NCI-H2171 (cell line): ENCODE results near the gene NUB1.

Experiments used
- DNase-seq: peaks from one replicate; lab custom pipeline; 2025; lab: John Stamatoyannopoulos, UW

The NUB1 gene

DNA sequence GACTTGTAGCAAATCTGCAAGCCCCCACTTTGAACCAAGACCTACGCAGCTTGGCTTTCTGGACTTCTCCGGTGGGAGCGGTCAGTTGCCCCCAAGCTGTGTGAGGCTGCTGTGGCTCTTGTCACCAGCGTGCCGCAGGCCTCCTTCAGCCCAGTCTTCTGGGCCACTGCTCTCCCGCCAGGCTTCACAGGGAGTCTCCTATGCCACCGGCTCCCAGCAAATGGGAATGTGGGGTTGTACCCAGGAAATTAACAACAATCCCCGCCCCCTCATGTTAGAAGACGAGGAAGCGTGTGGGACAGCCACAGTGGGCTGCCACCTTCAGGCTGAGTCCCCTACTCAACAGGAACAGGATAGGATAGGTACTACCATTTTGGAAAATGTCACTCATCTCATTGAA, 64.0 kb downstream of the NUB1 start:
- DNase-seq: no peak

DNA sequence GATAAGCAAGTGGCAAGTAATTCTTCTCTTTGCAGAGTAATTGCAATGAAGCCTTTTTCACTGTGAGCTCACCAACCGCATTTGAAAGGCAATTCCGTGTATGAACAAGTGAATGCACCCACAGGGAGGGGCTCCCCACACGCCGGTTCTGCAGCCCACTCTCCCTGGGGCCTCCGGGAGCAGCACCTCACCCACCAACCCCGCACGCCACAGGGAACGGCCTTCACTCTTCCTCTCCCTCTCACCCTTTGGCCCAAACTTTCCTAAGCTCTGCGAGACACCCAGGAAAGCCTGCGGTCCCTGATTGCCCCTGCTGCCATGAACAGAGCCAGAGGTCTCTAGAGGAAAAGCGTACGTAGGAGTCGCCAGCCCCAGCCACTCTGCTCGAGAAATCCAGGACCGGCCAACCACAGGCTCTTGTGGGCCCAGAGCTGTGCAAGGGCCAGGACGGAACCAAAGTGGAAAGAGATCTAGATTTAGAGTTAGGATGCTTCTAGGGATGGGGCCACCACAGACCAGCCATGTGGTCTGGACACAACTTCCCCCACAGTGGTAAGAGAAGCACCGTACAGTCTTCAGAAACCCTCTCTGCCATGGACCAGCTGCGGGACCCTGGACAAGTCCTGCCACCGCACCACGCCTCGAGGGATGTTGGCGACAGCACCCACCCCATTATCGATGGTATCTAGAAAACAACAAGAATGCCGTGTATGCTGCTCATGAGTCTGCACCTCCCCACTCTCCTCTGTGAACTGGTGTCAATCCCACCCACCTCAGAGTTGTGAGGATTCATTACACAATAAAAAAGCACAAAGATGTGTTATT, 64.7 kb downstream of the NUB1 start:
- DNase-seq: no peak

DNA sequence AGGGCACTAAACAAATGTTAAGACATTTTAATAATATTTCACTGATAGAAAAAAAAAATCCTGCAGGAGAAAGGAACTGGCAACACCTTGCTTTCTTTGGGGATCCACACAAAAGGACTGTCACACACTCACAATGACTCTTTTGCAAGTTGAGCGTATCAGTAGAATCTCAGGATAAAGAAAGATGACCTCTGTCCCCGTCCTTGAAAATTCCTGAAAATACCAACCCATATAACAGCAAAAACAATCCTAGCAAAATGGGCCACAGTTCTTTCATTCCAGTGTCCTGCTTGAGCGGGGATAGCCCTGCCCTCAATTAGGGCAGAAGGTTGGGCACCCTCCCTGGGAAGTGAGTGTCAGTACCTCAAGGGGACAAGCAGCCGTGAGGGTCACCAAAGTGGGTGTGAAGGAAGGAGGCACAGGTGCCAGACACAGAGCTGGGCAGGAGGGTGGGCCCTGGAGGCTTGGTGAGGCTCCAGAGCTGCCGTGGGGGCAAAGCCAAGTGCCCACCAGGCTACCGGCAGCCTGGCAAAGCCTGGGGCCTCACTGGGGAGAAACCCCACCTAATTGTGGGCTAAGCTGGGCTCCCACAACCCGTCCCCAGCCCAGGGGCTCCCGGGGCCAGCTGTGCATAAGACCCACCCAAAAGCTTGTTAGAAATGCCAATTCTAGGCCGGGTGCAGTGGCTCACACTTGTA, 65.4 kb downstream of the NUB1 start:
- DNase-seq: no peak

DNA sequence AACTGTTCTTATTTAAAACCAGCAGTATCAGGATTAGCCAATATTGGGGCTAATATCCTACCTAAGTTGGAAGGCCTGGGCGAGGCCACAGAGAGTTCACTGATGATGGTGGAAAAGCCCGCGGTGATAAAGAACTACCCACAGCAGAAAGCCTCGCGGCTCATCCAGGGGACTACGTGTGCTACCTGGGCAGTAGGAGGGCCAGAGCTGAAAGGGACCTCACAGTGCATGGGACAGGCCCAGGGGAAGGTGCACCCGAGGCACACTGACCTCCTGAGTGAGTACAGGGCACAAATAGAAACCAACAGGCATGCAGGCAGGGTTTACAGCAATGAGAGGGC, 66.9 kb downstream of the NUB1 start:
- DNase-seq: no peak

DNA sequence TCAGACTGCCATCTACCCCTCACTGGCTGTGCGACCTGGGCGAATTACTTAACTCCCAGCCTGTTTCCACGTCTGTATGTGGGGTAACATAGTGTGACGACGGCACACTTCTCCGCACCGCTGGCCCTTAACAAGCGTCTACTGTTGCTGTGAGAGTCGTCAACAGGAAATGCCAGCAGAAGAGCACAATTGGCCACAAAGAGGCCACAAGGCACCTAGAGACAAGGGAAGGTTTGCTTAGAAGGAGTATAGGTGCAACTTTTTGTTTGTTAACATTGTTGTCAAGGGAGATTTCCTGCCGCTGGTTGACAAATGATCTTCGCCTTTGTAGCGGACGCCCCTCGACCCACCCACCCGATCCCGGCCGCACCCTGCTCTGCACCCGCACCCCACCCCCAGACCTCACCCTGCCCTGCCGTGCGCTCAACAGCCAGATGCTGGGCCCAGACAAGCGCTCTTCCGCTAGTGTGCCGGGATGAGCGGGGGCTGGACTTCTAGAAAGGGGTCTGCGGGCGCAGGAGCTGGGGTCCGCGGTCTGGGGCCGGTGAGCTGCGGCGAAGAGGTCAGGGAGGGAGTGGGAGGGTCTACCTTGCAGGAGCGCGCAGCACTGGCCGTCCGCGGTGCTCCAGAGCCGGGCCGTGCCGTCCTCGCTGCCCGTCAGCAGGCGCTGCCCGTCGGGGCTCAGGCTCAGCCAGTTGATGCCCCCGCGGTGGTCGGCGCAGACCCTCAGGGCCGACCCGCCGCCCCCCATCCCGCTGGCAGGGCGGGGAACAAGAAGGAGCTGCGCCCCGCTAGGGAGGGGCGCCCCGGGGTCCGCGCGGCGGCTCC, 67.4 kb downstream of the NUB1 start:
- DNase-seq: no peak

DNA sequence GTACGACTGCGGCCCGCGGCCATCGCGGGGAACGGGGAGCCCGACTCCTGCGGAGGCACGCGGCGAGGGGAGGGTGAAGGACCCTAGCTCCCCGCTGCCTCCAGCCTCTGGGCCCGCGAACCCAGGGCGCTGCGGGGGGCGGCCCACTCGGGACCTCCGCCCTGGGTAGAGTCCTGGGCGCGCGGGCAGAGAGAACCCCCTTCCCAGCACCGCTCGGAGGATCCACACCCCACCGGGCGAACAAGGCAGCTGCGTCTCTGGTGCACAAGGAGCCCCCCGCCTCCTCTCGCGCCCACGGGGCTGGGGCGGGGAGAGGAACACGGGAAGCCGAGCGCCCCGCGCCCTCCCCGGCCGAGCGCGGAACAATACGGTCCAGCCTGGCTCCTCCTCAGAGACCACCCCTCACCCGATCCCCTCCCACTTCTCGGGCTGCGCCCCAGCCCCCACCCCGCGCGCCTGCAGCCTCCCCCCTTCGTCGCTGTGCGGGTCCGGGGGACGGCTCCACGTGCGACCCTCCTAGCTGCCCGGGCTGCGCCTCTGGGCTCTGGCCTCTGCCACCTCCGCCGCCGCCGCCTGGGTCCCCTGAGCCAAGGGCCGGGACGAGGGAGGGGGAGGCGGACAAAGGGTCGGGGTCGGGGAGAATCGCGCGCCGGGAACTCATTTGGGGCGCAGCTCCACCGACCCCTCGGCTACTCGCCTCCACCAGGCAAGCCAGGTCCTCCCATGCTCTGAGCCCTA, 68.2 kb downstream of the NUB1 start, which contains the start of gene WDR86:
TSS of gene WDR86 (minus strand) at position 372 of the 738 bp plus-strand sequence. CDS start 449 bp downstream, outside the sequence.
- no peak for DNase-seq

DNA sequence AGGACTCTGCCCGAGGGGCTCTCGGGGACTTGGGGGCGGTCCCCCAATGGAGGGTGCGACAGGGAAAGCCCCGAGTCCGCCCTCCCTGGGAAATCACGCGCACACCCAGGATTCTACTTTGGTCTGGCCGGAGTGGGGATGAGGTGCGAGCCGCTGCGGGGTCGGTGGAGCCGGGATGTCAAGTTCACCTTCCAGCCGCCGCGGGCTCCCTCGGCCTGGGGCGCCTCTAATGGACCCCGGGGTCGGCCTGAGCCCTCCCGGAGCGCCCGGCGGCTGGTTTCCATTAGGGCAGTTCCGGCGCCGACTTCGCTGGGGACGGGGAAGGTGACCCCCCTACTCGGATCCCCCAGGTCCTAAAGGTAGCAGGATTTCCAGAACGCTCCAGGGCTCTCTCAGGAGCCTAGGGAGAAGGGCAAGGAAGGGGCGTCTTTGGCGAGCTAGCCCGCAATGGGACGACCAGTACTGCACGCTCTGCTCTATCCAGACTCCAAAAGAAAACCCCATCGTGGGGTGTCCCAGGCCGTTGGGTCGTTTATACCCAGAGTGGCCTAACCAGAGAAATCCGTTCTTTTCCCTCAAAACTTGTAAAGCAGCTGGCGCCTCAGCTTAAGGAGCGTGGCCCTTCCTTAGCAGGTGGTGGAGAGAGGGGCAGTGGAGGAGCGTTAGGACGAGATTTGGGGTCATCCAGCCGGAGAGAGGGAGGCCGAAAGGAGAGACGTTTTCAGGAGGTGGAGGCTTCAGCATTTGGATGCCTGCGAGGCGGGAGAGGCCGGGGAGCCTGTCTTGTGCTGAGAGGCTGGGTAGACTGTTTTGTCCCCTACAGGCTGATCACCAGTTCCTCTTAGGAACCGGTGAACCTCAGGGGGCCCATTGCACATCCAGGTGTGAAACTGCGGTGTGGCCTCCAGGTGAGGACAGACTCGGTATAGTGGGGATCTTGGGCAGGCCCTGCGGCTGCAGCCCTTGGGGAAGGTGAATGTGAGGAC, 69.1 kb downstream of the NUB1 start:
- DNase-seq: no peak

DNA sequence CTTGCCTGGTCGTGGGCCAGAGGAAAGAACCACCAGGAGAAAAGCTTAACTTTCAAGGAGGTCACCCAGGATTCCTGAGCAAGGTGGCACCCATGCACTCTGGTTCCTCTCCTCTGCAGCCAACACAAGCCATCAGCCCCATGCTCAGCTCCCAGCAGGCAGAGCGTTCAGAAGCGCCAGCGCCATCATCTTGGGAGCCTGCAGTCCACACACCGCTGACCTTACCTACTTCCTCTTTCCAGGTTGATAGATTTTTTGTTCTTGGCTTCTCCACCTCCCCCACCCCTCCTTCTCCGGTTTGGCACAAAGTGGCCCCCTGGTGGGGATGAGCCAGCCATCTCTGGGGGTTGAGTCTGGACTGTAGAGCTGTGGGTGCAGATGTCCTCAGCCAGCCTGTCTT, 69.9 kb downstream of the NUB1 start:
- no peak for DNase-seq

DNA sequence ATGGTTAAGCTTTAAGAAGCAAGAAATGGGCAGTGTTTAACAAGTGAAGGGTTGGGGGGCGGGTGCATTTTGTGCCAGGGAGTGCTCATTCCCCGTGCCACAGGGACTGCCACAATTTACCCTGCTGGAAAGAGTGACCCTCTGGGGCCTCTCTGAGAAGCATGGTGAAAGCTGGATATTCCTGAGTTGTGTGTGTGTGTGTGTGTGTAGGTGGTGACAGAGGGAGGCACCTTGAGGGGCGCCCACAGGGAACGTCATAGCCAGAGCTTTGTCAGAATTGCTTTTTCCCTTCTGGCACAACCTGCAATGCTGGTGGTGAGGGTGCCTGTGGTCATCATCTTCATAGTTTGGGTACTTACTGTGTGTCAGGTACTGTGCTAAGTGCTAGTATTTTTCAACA, 70.7 kb downstream of the NUB1 start:
- no peak for DNase-seq

DNA sequence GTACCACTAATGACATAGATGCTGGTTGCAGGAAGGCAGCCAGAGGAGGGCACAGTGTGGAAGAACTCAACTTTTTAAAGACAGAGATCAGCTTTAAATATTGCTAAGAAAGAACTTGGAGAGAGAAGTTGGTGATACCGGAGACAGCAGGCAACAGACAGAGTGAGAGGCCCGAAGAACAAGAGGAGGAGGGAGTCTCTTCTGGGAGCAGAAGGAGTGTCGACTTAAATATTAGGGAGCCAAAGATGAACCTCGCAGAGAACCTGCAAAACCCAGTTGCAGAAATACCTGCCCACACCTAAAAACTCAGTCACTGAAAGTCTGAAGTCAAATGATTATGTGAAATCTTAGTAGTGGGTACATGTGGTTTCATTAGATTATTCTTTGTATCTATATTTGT, 71.6 kb downstream of the NUB1 start:
- no peak for DNase-seq

DNA sequence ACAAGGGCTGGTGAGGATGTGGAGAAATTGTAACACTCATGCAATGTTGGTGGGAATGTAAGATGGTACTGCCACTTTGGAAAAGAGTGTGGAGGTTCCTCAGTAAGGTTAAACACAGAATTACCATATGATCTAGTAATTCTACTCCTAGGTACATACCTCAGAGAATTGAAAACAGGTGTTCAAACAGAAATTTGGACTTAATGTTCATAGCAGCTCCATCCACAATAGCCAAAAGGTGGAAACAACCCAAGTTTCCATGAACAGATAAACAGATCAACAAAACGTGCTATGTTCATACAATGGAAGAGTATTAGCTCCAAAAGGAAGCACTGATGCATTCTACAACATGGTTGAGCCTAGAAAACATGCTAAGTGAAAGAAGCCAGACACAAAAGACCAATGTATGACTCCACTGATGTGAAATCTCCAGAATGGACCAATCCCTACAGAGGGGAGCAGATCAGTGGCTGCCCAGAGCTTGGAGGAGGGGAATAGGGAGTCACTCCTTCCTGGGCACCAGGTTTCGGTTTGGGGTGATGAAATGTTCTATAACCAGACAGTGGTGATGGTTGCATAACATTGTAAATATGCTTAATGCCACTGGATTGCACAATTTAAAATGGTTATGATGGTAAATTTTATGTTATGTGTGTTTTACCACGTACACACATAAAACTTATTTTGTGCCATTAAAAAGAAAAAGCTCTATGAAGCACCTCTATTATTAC, 73.9 kb downstream of the NUB1 start:
- no peak for DNase-seq

DNA sequence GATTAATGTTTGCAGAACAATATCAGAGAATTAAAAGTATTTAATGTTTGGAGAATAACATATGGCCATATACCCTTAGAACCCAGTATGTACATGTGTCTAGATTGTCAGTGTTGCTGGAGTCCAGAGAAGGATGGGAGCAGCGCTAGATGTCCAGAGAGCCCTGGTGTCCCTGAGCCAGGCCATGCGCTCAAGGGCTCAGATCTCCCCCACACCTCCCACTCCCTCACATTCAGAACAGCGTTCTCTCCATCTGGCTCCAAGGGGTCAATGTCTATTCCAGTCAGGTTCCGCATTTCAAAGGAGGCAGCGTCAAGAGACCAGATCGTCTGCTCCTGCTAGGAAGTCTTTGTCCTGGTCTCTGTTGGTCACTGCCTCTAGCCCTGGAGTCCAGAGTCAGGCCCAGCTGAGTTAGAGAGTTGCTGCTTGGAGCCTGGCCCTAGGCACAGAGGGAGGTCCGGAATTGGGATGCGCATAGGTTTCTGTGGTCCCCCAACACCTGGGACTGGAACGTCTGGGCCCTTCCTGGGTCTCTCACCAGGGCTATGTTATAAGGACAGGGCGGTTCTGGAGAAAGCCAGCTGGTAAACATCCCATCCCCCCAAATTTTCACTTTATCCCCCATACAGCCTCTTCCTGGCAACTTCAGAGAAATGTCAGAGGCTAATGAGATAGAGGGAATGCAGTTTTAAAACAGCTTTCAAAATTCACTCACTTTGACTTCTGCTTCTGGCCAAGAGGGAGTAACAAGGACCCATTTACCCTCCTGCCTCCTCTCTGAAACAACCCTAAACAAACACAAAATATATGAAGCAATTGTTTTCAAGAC, 74.7 kb downstream of the NUB1 start:
- DNase-seq: no peak

DNA sequence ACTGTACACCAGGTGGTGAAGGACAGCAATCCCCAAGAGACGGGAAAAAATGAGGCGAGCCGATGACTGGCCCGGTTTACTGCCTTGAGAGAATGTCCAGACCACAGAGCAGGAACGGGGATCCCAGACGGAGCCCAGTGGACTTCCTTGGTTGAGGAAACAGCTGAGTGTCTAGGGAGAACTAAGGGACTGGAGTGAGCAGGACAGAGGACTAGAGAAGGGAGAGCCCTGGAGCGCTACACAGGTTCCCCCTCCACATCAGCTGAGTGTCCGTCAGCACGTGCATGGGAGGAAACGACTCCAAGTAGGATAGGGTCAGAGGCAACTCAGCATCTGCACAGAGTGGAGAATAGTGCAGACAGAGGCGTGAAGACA, 75.3 kb downstream of the NUB1 start:
- no peak for DNase-seq

DNA sequence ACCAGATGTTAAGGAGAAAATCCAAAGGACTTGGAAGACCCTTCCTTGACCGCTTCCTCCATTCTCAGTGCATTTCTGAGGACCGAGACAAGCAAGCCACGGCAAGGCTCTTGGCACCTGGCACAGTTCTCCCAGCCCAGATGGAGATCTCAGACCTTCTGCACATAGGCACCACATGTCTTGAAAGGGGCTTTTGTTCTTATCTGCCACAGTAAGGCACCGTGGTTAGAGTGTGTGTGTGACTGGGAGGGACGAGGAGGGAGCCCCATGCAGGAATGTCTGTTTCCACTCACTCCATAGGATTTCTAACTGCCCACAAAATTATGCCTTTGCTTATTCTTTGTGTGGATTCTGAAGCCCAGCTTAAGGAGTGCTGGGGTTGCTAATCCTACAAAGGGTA, 78.5 kb downstream of the NUB1 start:
- no peak for DNase-seq

DNA sequence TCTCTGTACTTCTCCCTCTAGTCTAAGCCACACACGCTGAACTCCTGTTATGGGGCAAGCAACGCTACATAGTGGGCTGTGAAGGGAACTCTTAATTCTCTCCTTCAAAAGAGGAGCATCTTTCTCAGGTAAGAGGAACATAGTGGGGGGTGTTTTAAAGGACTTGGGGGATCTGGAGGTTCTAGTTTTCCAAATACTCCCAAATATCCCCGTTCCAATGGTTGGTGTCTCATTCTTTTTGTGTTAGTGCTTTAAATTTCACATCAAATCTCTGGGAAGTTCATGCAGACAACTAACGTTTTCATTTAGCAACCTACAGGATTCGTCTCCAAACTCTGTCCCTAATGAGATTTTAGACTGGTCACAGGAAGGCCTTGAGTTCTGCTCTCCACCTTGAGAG, 80.6 kb downstream of the NUB1 start:
- DNase-seq: no peak

DNA sequence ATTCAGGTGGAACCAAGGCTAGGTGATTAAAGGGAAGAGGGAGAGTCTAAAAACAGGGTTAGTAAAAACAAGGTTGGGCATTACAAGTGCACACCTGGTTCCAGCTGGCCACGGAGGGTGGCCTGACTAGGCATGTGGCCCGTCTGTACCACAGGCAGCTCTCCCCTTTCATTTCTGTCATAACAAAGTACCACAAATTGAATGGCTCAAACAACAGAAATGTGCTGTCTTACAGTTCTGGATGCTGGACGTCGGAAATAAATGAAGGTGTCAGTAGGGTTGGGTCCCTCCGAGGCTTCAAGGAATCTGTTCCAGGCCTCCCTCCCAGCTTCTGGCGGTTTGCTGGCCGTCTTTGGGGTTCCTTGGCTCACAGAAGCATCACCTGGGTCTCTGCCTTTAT, 81.6 kb downstream of the NUB1 start:
- no peak for DNase-seq

DNA sequence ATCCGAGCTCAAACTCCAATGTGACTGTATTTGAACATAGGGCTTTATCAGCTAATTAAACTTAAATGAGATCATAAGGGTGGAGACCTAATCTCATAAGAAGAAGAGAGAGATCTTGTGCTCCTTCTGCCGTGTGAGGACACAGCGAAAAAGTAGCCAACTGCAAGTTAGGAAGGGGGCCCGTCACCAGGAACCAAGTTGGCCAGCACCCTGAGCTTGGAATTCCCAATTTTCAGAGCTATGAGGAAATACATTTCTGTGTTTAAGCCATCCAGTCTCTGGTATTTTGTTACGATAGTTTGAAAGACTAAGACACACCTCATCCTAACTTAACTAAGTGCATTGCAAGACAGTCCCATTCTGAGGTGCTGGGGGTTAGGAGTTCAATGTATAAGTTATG, 82.3 kb downstream of the NUB1 start:
- no peak for DNase-seq

DNA sequence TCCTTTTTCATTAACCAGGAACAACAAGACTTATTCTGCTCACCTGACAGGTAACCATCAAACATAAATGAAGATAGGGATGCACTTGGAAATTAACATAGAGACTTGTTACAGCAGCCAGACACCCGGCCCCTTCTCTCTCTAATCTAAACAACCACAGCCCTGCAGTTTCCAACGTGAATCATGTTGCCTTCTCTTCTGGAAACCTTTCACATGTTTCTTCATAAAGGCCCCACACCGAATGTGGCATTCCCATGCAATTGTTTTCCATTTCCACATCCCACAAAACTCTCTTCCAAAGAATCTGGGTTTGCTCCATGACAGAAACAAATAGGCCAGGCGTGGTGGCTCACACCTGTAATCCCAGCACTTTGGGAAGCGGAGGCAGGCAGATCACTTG, 83.2 kb downstream of the NUB1 start:
- DNase-seq: no peak

DNA sequence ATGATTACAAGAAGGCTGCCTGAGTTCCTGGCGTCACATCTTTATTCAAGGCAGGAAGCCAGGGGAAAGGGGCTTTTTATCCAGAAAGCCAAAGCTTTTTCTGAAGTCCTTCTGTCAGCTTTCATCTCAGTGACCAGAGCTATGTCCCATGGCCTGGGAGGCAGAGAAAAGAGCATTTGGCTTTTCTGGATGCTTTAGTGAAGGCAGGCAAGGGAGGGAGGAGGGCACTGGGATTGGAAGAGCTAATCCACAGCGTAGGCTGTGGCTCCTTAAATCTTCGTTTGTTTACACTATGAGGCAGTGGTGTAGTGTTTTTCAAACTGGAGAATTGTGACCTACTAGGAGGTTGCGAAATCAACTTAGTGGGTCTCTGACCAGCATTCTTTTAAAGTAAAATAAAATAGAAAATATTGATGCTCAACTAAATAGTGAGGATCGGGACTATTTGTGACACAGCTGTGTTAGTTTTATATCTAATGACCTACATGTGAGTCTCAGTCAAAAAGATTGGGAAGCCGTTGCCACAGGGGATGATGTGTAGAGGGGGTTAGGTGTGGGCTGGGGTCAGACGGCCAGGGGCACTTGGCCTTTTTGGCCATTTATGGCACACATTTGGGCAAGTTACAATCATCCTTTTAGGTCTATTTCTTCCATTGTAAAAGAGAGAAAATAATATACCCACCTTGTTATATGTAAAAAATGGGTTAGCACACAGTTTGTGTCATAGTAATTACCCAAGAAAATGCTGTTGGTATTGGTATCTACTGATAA, 84.2 kb downstream of the NUB1 start:
- no peak for DNase-seq
